Gastrocnemius medialis (tissue), 4 donors: ENCODE measurements around the gene CD209. TPM values are rescaled to one million over a fixed set of nuclear protein-coding genes. Genes with fewer than 3 reads are reported as not detected.

ENCODE experiments used
- ATAC-seq, 2 donors: fragments of 150-250 bp; one replicate each; pipeline ENCODE4 v1.9.1; 2016
- DNase-seq, 2 donors: peaks; one replicate each; pipeline ENCODE4 v3.0.0-alpha.2; 2019
- H3K27ac ChIP-seq, 4 donors: fragments of 200-600 bp; sonication (generic); 1 replicate in 1 of 4; 2 replicates in 3 of 4; pipeline ENCODE4 v1.5.1; 2016 to 2018; ENCODE audit warnings: mild to moderate bottlenecking in 2 of 4, moderate library complexity in 1 of 4
- H3K27me3 ChIP-seq, 3 donors: fragments of 200-600 bp; sonication (generic) in 2 of 3; 1 replicate in 1 of 3; 2 replicates in 2 of 3; pipeline versions ENCODE4 v1.5.1 to v1.6.0; 2016 to 2019; ENCODE audit warnings: mild to moderate bottlenecking in 1 of 3, moderate library complexity in 1 of 3
- H3K36me3 ChIP-seq, 2 donors: fragments of 200-600 bp; sonication (generic) in 1 of 2; one replicate each; pipeline ENCODE4 v1.5.1; 2017 to 2018
- H3K4me1 ChIP-seq, 2 donors: fragments of 200-600 bp; sonication (generic) in 1 of 2; one replicate each; pipeline ENCODE4 v1.5.1; 2016 to 2017; ENCODE audit warnings: mild to moderate bottlenecking in 2 of 2
- H3K4me3 ChIP-seq, 4 donors: fragments of 200-600 bp; sonication (generic) in 3 of 4; 1 replicate in 1 of 4; 2 replicates in 3 of 4; pipeline ENCODE4 v1.5.1; 2016 to 2019; ENCODE audit warnings: mild to moderate bottlenecking in 2 of 4
- H3K9me3 ChIP-seq, 3 donors: fragments of 200-600 bp; sonication (generic) in 2 of 3; 1 replicate in 1 of 3; 2 replicates in 2 of 3; pipeline ENCODE4 v1.5.1; 2016 to 2019
- POLR2A ChIP-seq, 2 donors: fragments of 450-650 bp; IDR thresholded peaks; one replicate each; pipeline ENCODE4 v1.6.1; 2017; ENCODE audit warnings: antibody characterized with exemption in 2 of 2, mild to moderate bottlenecking in 2 of 2, moderate library complexity in 2 of 2
- in situ Hi-C, 4 donors: fragments of 200-750 bp; cut with MboI; loops; one replicate each; pipeline versions ENCODE4 v1.15.0 to v1.8.0; 2017; ENCODE audit warnings: low sequenced_read_pairs in 4 of 4
- intact Hi-C: fragments of 100-400 bp; cut with DNase I; formaldehyde crosslinking; loops from one replicate; pipeline ENCODE4 v1.15.1; 2023; ENCODE audit warnings: low total_unique reads
- total RNA-seq, 4 donors: library from RNA; depleted of rRNA; stranded (reverse); fragments of >200 nt; gene quantifications; one replicate each; pipeline versions ENCODE4 v1.1.0 to v1.2.3, GENCODE V29; 2016
- TF ChIP-seq, protein P1 (sequence below), 5 experiments: fragments of 450-650 bp in 3 of 5; fragments of 200-600 bp in 2 of 5; sonication (generic) in 2 of 5; IDR thresholded peaks in 4 of 5; conservative IDR thresholded peaks in 1 of 5; 1 replicate in 4 of 5; 2 replicates in 1 of 5; pipeline ENCODE4 v1.5.1; 2016 to 2019; ENCODE audit warnings: antibody characterized with exemption in 5 of 5, mild to moderate bottlenecking in 3 of 5, moderate library complexity in 3 of 5

CD209 gene
- total RNA-seq, 4 donors from 2014 or later: 0.56 to 1.3 (median 1.0) TPM

DNA sequence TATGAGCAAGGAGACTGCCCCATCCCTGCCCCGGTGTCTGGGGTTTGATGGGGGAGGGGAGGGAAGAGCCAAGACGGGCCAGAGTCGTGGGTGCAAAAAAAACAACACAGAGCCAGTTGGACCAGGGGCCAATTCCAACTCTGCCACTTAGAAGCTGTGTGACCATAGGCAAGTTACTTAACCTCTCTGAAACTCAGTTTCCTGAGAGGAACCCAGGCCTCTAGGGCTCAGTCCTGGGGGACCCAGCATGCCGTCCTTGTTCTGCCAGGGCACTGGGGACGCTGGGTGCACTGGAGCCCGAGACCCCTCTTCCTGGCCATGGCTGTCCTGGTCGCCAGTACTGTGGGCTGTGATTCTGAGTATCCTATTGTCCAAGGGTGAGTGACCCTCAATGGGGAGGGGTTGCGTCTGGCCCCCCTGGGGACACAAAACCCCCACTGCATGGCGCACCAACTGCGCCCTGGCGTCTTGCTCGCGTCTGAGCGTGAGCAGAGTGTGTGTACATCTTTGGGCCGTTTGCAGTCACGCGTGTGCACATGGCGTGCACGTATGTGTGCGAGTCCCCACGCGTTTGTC, 40.4 kb upstream of the CD209 start:
- no peak for DNase-seq
- H3K27ac ChIP-seq: no peak overlapping the region

DNA sequence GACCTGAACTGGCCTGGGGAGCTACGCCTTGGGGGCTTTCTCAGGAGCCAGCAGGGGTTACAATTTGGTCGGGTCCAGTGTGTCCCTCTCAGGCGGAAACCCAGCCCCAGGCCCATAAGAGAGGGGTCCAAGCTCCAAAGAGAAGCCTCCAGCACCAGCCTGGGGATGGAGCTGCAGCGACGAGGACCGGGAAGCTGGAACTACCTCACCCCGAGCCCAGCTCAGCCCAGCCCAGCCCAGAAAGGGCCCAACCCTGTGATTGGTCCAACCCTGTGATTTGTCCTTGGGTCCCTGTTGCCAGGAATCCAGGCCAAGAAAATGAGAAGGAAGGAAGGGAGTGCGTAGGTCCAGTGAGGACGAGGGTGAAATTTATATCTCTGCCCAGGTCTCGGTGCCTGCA, 39.8 kb upstream of the CD209 start:
- TF ChIP-seq, protein P1, sequence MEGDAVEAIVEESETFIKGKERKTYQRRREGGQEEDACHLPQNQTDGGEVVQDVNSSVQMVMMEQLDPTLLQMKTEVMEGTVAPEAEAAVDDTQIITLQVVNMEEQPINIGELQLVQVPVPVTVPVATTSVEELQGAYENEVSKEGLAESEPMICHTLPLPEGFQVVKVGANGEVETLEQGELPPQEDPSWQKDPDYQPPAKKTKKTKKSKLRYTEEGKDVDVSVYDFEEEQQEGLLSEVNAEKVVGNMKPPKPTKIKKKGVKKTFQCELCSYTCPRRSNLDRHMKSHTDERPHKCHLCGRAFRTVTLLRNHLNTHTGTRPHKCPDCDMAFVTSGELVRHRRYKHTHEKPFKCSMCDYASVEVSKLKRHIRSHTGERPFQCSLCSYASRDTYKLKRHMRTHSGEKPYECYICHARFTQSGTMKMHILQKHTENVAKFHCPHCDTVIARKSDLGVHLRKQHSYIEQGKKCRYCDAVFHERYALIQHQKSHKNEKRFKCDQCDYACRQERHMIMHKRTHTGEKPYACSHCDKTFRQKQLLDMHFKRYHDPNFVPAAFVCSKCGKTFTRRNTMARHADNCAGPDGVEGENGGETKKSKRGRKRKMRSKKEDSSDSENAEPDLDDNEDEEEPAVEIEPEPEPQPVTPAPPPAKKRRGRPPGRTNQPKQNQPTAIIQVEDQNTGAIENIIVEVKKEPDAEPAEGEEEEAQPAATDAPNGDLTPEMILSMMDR (IDR thresholded peaks at IDR 0.05 in 4 of 5, conservative IDR thresholded peaks at IDR 0.05 in 1 of 5): no peak
- no peak for TF ChIP-seq POLR2A (IDR thresholded peaks at IDR 0.05)
- H3K4me3 ChIP-seq: peak overlapping the region in 1 of 4 donors; percentile 11
- intact Hi-C loops: no loop called here
- no peak overlapping the region for H3K27ac ChIP-seq
- no peak for ATAC-seq
- peak; percentile 16 to 31 for DNase-seq
- no peaks in the 10 kb centered on the region for H3K4me1 ChIP-seq
- H3K36me3 ChIP-seq: no peaks in the 10 kb centered on the region
- peaks cover 25 to 36% (median 30%) of the 10 kb centered on the region in 3 donors for H3K27me3 ChIP-seq
- H3K9me3 ChIP-seq: no peaks in the 10 kb centered on the region
- in situ Hi-C loops: no loop called here

More for the DNA sequence above, 40.4 kb upstream of the CD209 start:
- intact Hi-C loops (no loop called here), in situ Hi-C loops (no loop called here)
- TF ChIP-seq, protein P1 (IDR thresholded peaks at IDR 0.05 in 4 of 5, conservative IDR thresholded peaks at IDR 0.05 in 1 of 5): no peak
- TF ChIP-seq POLR2A (IDR thresholded peaks at IDR 0.05): no peak
- ATAC-seq: no peak
- no peaks in the 10 kb centered on the region for H3K4me1 ChIP-seq
- peaks cover 25 to 36% (median 30%) of the 10 kb centered on the region in 3 donors for H3K27me3 ChIP-seq
- no peaks in the 10 kb centered on the region for H3K36me3 ChIP-seq
- H3K9me3 ChIP-seq: no peaks in the 10 kb centered on the region
- H3K4me3 ChIP-seq: peak overlapping the region in 1 of 4 donors; percentile 11

DNA sequence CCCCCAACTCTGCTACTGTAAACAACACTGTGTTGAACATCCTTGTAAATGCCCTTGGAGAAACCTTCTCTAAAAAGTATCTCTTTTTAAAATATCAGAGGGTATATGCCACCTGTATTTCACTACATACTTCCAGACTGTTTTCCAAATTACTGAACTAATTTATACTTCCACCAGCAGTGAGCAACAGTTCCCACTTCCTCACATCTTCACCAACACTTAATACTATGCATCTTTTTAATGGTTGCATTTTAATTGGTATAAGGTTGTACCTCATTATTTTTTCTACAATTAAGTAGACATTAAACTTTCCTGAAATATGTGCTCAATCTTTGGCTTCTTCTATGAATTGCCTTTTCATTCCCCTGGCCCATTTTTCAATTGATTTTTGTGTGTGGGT, 37.5 kb upstream of the CD209 start:
- TF ChIP-seq POLR2A (IDR thresholded peaks at IDR 0.05): no peak
- TF ChIP-seq, protein P1 (IDR thresholded peaks at IDR 0.05 in 4 of 5, conservative IDR thresholded peaks at IDR 0.05 in 1 of 5): no peak
- Histone ChIP-seq H3K4me3 (no peak overlapping the region), H3K27ac (no peak overlapping the region), H3K27me3 (peaks cover 25 to 36% (median 31%) of the 10 kb centered on the region in 3 donors), H3K36me3 (no peaks in the 10 kb centered on the region), H3K9me3 (no peaks in the 10 kb centered on the region), H3K4me1 (no peaks in the 10 kb centered on the region)
- in situ Hi-C loops (no loop called here), intact Hi-C loops (no loop called here)
- DNase-seq (no peak), ATAC-seq (no peak)

DNA sequence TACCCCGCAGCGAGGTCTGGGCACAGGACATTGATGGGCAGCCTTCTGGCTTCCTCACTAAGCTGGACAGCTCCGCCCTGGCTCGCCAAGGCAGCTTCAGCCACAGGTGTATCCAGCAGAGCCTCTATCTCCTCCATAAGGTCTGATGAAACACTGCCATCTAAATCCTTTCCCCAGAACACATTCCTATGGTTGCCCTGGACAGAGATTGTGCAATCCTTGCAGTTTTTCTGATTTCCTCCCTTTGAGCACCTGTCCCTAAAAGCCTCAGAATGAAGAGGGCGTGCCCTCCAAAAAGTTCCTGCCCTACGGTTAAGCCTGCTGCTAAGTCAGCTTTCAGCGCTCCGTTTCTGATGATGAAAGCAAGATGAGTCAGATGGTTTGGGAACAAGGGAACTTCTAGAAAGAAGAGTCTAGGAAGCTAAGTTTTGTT, 36.7 kb upstream of the CD209 start:
- in situ Hi-C loops: no loop called here
- H3K27ac ChIP-seq: no peak overlapping the region
- DNase-seq (no peak), ATAC-seq (no peak)
- no peak overlapping the region for H3K4me3 ChIP-seq
- no peak for TF ChIP-seq POLR2A (IDR thresholded peaks at IDR 0.05)
- TF ChIP-seq, protein P1 (IDR thresholded peaks at IDR 0.05 in 4 of 5, conservative IDR thresholded peaks at IDR 0.05 in 1 of 5): no peak
- no peaks in the 10 kb centered on the region for H3K4me1 ChIP-seq
- intact Hi-C loops: no loop called here
- no peaks in the 10 kb centered on the region for H3K9me3 ChIP-seq
- peaks cover 17 to 28% (median 23%) of the 10 kb centered on the region in 3 donors for H3K27me3 ChIP-seq
- no peaks in the 10 kb centered on the region for H3K36me3 ChIP-seq

DNA sequence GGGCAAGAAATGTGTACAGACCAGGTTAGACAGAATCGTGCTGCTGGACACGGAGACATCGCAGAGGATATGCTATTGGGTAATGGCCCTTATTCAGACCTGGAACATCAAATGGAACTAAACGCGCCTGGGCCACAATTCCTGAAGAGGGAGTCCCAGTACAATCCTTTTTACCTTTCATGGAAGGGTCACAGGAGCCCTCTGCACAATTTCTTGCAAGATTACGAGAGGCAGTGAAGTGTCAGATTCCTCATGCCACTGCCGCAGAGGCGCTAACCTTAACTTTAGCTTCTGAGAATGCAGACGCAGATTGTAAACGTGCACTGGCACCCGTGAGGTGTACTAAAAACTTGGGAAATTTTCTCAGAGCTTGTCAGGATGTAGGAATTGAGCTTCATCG, 33.8 kb upstream of the CD209 start:
- Histone ChIP-seq H3K4me3 (no peak overlapping the region), H3K9me3 (no peaks in the 10 kb centered on the region), H3K27ac (no peak overlapping the region), H3K36me3 (no peaks in the 10 kb centered on the region), H3K4me1 (no peaks in the 10 kb centered on the region), H3K27me3 (peaks cover 0 to 6% (median 6%) of the 10 kb centered on the region in 3 donors)
- intact Hi-C loops (no loop called here), in situ Hi-C loops (no loop called here)
- DNase-seq: no peak
- no peak for ATAC-seq
- TF ChIP-seq, protein P1 (IDR thresholded peaks at IDR 0.05 in 4 of 5, conservative IDR thresholded peaks at IDR 0.05 in 1 of 5): no peak
- TF ChIP-seq POLR2A (IDR thresholded peaks at IDR 0.05): no peak
